GM23248 (cell line): Measurements from ENCODE around the gene PAK6. TPM values are rescaled to one million over a fixed set of nuclear protein-coding genes. Genes with fewer than 3 reads are reported as not detected.

ENCODE experiments used
- DNase-seq: peaks from one replicate; pipeline ENCODE4 v3.0.0-alpha.2; 2015
- H2AFZ ChIP-seq: fragments of 200-600 bp; sonication (generic); 2 replicates; pipeline ENCODE4 v1.6.1; 2016; ENCODE audit warnings: antibody characterized with exemption
- H3F3A ChIP-seq: fragments of 200-600 bp; sonication (generic); 2 replicates; pipeline ENCODE4 v1.6.1; 2016; ENCODE audit warnings: mild to moderate bottlenecking, antibody characterized with exemption, mixed run types; ENCODE audit not compliant: insufficient read depth
- H3K27ac ChIP-seq: fragments of 200-600 bp; sonication (generic); 2 replicates; pipeline ENCODE4 v1.5.1; 2016; ENCODE audit warnings: mild to moderate bottlenecking
- H3K27me3 ChIP-seq: fragments of 200-600 bp; sonication (generic); replicated peaks from 2 replicates; pipeline ENCODE4 v1.6.1; 2016; ENCODE audit warnings: mild to moderate bottlenecking; ENCODE audit not compliant: insufficient read depth
- H3K36me3 ChIP-seq: fragments of 200-600 bp; sonication (generic); 2 replicates; pipeline ENCODE4 v1.6.1; 2016; ENCODE audit warnings: low read depth, mild to moderate bottlenecking
- H3K4me1 ChIP-seq: fragments of 200-600 bp; sonication (generic); 2 replicates; pipeline ENCODE4 v1.6.1; 2016; ENCODE audit warnings: mild to moderate bottlenecking; ENCODE audit not compliant: insufficient read depth
- H3K4me2 ChIP-seq: fragments of 200-600 bp; sonication (generic); one replicate; pipeline ENCODE4 v1.6.1; 2016; ENCODE audit warnings: mild to moderate bottlenecking; ENCODE audit not compliant: unreplicated experiment
- H3K4me3 ChIP-seq: fragments of 200-600 bp; sonication (generic); 2 replicates; pipeline ENCODE4 v1.5.1; 2016; ENCODE audit warnings: mild to moderate bottlenecking
- H3K79me2 ChIP-seq: fragments of 200-600 bp; sonication (generic); 2 replicates; pipeline ENCODE4 v1.6.1; 2016; ENCODE audit warnings: mild to moderate bottlenecking; ENCODE audit not compliant: insufficient read depth
- H3K9ac ChIP-seq: fragments of 200-600 bp; sonication (generic); 2 replicates; pipeline ENCODE4 v1.6.1; 2016; ENCODE audit warnings: mild to moderate bottlenecking
- H3K9me2 ChIP-seq: fragments of 200-600 bp; sonication (generic); 2 replicates; pipeline ENCODE4 v1.6.1; 2016; ENCODE audit warnings: mixed run types, mild to moderate bottlenecking, moderate library complexity; ENCODE audit not compliant: insufficient read depth
- H3K9me3 ChIP-seq: fragments of 200-600 bp; sonication (generic); one replicate; pipeline ENCODE4 v1.6.1; 2017; ENCODE audit warnings: low read depth
- H4K20me1 ChIP-seq: fragments of 200-600 bp; sonication (generic); 2 replicates; pipeline ENCODE4 v1.6.0; 2016; ENCODE audit not compliant: insufficient read depth
- EZH2 ChIP-seq: fragments of 200-600 bp; sonication (generic); IDR thresholded peaks from 2 replicates; pipeline ENCODE4 v1.6.1; 2018; ENCODE audit warnings: antibody characterized with exemption, mild to moderate bottlenecking; ENCODE audit not compliant: insufficient read depth, poor library complexity, severe bottlenecking
- EZH2phosphoT487 ChIP-seq: fragments of 200-600 bp; sonication (generic); IDR thresholded peaks from 2 replicates; pipeline ENCODE4 v1.6.1; 2018; ENCODE audit warnings: antibody characterized with exemption, moderate library complexity, mild to moderate bottlenecking, low read depth; ENCODE audit not compliant: insufficient read depth
- WGBS, 2 experiments: methylation state at CpG; one replicate each; pipeline ENCODE4 v1.1.6; 2015 to 2017; ENCODE audit warnings: low lambda C conversion rate in 2 of 2, low coverage in 1 of 2; ENCODE audit errors: missing lambda C conversion rate in 2 of 2; 5-methylcytosine and 5-hydroxymethylcytosine counted together
- in situ Hi-C: fragments of 300-500 bp; cut with MboI; formaldehyde crosslinking; loops from 2 replicates; pipeline ENCODE4 v1.15.0; 2020
- polyA plus RNA-seq: library from polyadenylated mRNA; unstranded; fragments of >200 nt; fragmentation: Nextera tagmentation; extraction: Ambion mirVana; gene quantifications from 2 replicates; pipeline ENCODE4 v1.2.1, GENCODE V29; 2016
- total RNA-seq: library from RNA; depleted of rRNA; stranded (reverse); fragments of >200 nt; shearing (Covaris generic); gene quantifications from 2 replicates; pipeline ENCODE4 v1.2.3, GENCODE V29; 2014; rRNA removed

The PAK6 gene
- total and polyA plus RNA-seq, 2 experiments from 2014 or later, result not detected

GRCh38 chr15:40323239-40323952 lies 84.5 kb downstream of the PAK6 start, which contains the start of gene INAFM2:
TSS of gene INAFM2 (plus strand) at chr15:40323692. CDS start at chr15:40324056, 364 bp downstream.
- in situ Hi-C loops, result no loop called here
- TF ChIP-seq EZH2phosphoT487, result no peak
- TF ChIP-seq EZH2, result no peak
- H3K9me2 ChIP-seq, result no peaks in the 10 kb centered on the region
- H3K4me2 ChIP-seq, result peak within 1 kb of the TSS; percentile 74
- peaks cover 12% of the 10 kb centered on the region; the same call in 1 of the 2 replicates for H3F3A ChIP-seq
- H3K36me3 ChIP-seq, result no peaks in the 10 kb centered on the region
- no peak within 1 kb of the TSS for H3K27ac ChIP-seq
- H3K4me1 ChIP-seq, result peaks cover 30% of the 10 kb centered on the region
- H3K27me3 ChIP-seq, result no peaks in the 10 kb centered on the region
- H3K79me2 ChIP-seq, result peaks cover 25% of the 10 kb centered on the region
- H2AFZ ChIP-seq, result peak within 1 kb of the TSS; percentile 67
- peak within 1 kb of the TSS; percentile 65 for H3K9ac ChIP-seq
- H3K4me3 ChIP-seq, result peak within 1 kb of the TSS; percentile 76
- H4K20me1 ChIP-seq, result no peaks in the 10 kb centered on the region
- WGBS, 2 experiments, result 1% methylated on average over 51 to 59 of the region's 103 CpGs
- peak; percentile 90 for DNase-seq
- H3K9me3 ChIP-seq, result no peaks in the 10 kb centered on the region

GRCh38 chr15:40323953-40324937 lies 85.4 kb downstream of the PAK6 start:
- peaks cover 20% of the 10 kb centered on the region; the same call in 1 of the 2 replicates for H3F3A ChIP-seq
- no peaks in the 10 kb centered on the region for H4K20me1 ChIP-seq
- TF ChIP-seq EZH2phosphoT487 (no peak), EZH2 (no peak)
- H3K36me3 ChIP-seq, result no peaks in the 10 kb centered on the region
- peak overlapping the region; percentile 74 for H3K4me2 ChIP-seq
- no peaks in the 10 kb centered on the region for H3K9me2 ChIP-seq
- peaks cover 38% of the 10 kb centered on the region for H3K4me1 ChIP-seq
- H3K9ac ChIP-seq, result peak overlapping the region; percentile 65
- H3K4me3 ChIP-seq, result peak overlapping the region; percentile 76
- WGBS, 2 experiments, result 3 to 5% methylated on average over 45 to 75 of the region's 101 CpGs
- no peaks in the 10 kb centered on the region for H3K9me3 ChIP-seq
- peak overlapping the region; percentile 51 for H2AFZ ChIP-seq
- peak; percentile 56 for DNase-seq
- no peaks in the 10 kb centered on the region for H3K27me3 ChIP-seq
- in situ Hi-C loops, result no loop called here
- peaks cover 25% of the 10 kb centered on the region for H3K79me2 ChIP-seq
- no peak overlapping the region for H3K27ac ChIP-seq

- no peaks in the 10 kb centered on the region for H4K20me1 ChIP-seq
- H3K27me3 ChIP-seq, result no peaks in the 10 kb centered on the region
- 89% methylated on average over 2 of the region's 2 CpGs for WGBS, 2 experiments
- no peaks in the 10 kb centered on the region for H3K9me2 ChIP-seq
- no peak overlapping the region for H2AFZ ChIP-seq
- TF ChIP-seq EZH2phosphoT487 (no peak), EZH2 (no peak)
- peak overlapping the region; percentile 74 for H3K4me2 ChIP-seq
- H3K9me3 ChIP-seq, result no peaks in the 10 kb centered on the region
- H3F3A ChIP-seq, result peaks cover 30% of the 10 kb centered on the region
- H3K79me2 ChIP-seq, result peaks cover 25% of the 10 kb centered on the region
- in situ Hi-C loops, result no loop called here
- H3K27ac ChIP-seq, result no peak overlapping the region
- no peaks in the 10 kb centered on the region for H3K36me3 ChIP-seq
- H3K4me1 ChIP-seq, result peaks cover 45% of the 10 kb centered on the region
- peak overlapping the region; percentile 65 for H3K9ac ChIP-seq
- DNase-seq, result peak; percentile 26
- peak overlapping the region; percentile 76 for H3K4me3 ChIP-seq
Measured at GRCh38 chr15:40325188-40325587, 86.3 kb downstream of the PAK6 start.

GRCh38 chr15:40325700-40326099 lies 86.8 kb downstream of the PAK6 start:
- in situ Hi-C loops, result no loop called here
- peak overlapping the region; percentile 76 for H3K4me3 ChIP-seq
- H3K79me2 ChIP-seq, result peaks cover 25% of the 10 kb centered on the region
- peak overlapping the region; percentile 74 for H3K4me2 ChIP-seq
- no peaks in the 10 kb centered on the region for H3K9me3 ChIP-seq
- TF ChIP-seq EZH2 (no peak), EZH2phosphoT487 (no peak)
- H3K36me3 ChIP-seq, result no peaks in the 10 kb centered on the region
- 98% methylated on average over 2 of the region's 2 CpGs for WGBS, 2 experiments
- no peak overlapping the region for H3K27ac ChIP-seq
- H3K9me2 ChIP-seq, result no peaks in the 10 kb centered on the region
- H2AFZ ChIP-seq, result no peak overlapping the region
- peaks cover 35% of the 10 kb centered on the region for H3F3A ChIP-seq
- DNase-seq, result no peak
- H3K27me3 ChIP-seq, result no peaks in the 10 kb centered on the region
- no peaks in the 10 kb centered on the region for H4K20me1 ChIP-seq
- H3K9ac ChIP-seq, result no peak overlapping the region
- H3K4me1 ChIP-seq, result peaks cover 45% of the 10 kb centered on the region

Other genes with a start within 250 kb of the PAK6 start
- gene SRP14, start 199.9 kb upstream of the PAK6 start, total RNA-seq, result 257 and 282 TPM in 2 replicates
- 789 and 796 TPM in 2 replicates for gene SRP14, start 199.9 kb upstream of the PAK6 start, polyA plus RNA-seq
- 1.1 and 2.7 TPM in 2 replicates for gene BMF, start 130.2 kb upstream of the PAK6 start, total RNA-seq
- 0.40 and 0.41 TPM in 2 replicates for gene BMF, start 130.2 kb upstream of the PAK6 start, polyA plus RNA-seq
- 9.4 and 23.4 TPM in 2 replicates for gene BUB1B, start 78.0 kb upstream of the PAK6 start, total RNA-seq
- 8.1 and 10.2 TPM in 2 replicates for gene BUB1B, start 78.0 kb upstream of the PAK6 start, polyA plus RNA-seq
- not detected in 2 replicates for gene ANKRD63, start 44.0 kb downstream of the PAK6 start, total RNA-seq
- gene ANKRD63, start 44.0 kb downstream of the PAK6 start, polyA plus RNA-seq, result not detected in 2 replicates
- 0.54 and 0.76 TPM in 2 replicates for gene PLCB2, start 68.9 kb downstream of the PAK6 start, total RNA-seq
- gene PLCB2, start 68.9 kb downstream of the PAK6 start, polyA plus RNA-seq, result 1.1 TPM in 2 replicates
- 16.6 and 19.9 TPM in 2 replicates for gene INAFM2, start 84.6 kb downstream of the PAK6 start, total RNA-seq
- 3.9 and 4.5 TPM in 2 replicates for gene INAFM2, start 84.6 kb downstream of the PAK6 start, polyA plus RNA-seq
- gene CCDC9B, start 101.9 kb downstream of the PAK6 start, total RNA-seq, result 16.9 and 19.6 TPM in 2 replicates
- gene CCDC9B, start 101.9 kb downstream of the PAK6 start, polyA plus RNA-seq, result 28.8 and 33.1 TPM in 2 replicates
- gene PHGR1, start 112.0 kb downstream of the PAK6 start, total RNA-seq, result not detected in 2 replicates
- gene PHGR1, start 112.0 kb downstream of the PAK6 start, polyA plus RNA-seq, result not detected in 2 replicates
- gene DISP2, start 119.2 kb downstream of the PAK6 start, total RNA-seq, result 0.11 and 0.13 TPM in 2 replicates
- gene DISP2, start 119.2 kb downstream of the PAK6 start, polyA plus RNA-seq, result 0.13 and 0.51 TPM in 2 replicates
- gene KNSTRN, start 143.7 kb downstream of the PAK6 start, total RNA-seq, result 31.1 and 35.8 TPM in 2 replicates
- gene KNSTRN, start 143.7 kb downstream of the PAK6 start, polyA plus RNA-seq, result 37.7 and 37.8 TPM in 2 replicates
- 24.4 and 28.2 TPM in 2 replicates for gene IVD, start 166.7 kb downstream of the PAK6 start, total RNA-seq
- gene IVD, start 166.7 kb downstream of the PAK6 start, polyA plus RNA-seq, result 49.6 and 50.1 TPM in 2 replicates
- 10.3 and 22.0 TPM in 2 replicates for gene BAHD1, start 201.9 kb downstream of the PAK6 start, total RNA-seq
- 2.0 and 2.3 TPM in 2 replicates for gene BAHD1, start 201.9 kb downstream of the PAK6 start, polyA plus RNA-seq
- gene CHST14, start 231.9 kb downstream of the PAK6 start, total RNA-seq, result 26.1 and 26.6 TPM in 2 replicates
- gene CHST14, start 231.9 kb downstream of the PAK6 start, polyA plus RNA-seq, result 18.7 and 21.2 TPM in 2 replicates